Stomach (tissue), 9 donors: ENCODE measurements around the gene GCN1. TPM values are rescaled to one million over a fixed set of nuclear protein-coding genes. Genes with fewer than 3 reads are reported as not detected.

ENCODE experiments used
- DNase-seq, 2 donors: peaks; one replicate each; pipeline versions ENCODE4 v3.0.0 to v3.0.0-alpha.2; 2013 to 2019
- H3K27ac ChIP-seq, 5 donors: fragments of 200-600 bp in 4 of 5; sonication (generic) in 4 of 5; one replicate each; pipeline ENCODE4 v1.5.1; 2013 to 2019; ENCODE audit warnings: mild to moderate bottlenecking in 1 of 5, moderate library complexity in 1 of 5
- H3K27me3 ChIP-seq, 3 donors: fragments of 200-600 bp; sonication (generic); one replicate each; pipeline ENCODE4 v1.5.1; 2017 to 2019; ENCODE audit warnings: mixed run types in 1 of 3
- H3K36me3 ChIP-seq, 4 donors: fragments of 200-600 bp; sonication (generic); 1 replicate in 3 of 4; 2 replicates in 1 of 4; pipeline ENCODE4 v1.5.1; 2016 to 2019
- H3K4me1 ChIP-seq, 4 donors: fragments of 200-600 bp; sonication (generic); one replicate each; pipeline ENCODE4 v1.5.1; 2016 to 2019
- H3K4me3 ChIP-seq, 4 donors: fragments of 200-600 bp; sonication (generic) in 3 of 4; one replicate each; pipeline ENCODE4 v1.5.1; 2016 to 2019; ENCODE audit warnings: mild to moderate bottlenecking in 1 of 4
- H3K9me3 ChIP-seq, 4 donors: fragments of 200-600 bp; sonication (generic); one replicate each; pipeline ENCODE4 v1.5.1; 2016 to 2019
- EP300 ChIP-seq: sonication (generic); formaldehyde crosslinking; IDR thresholded peaks from one replicate; pipeline ENCODE4 v1.6.1; 2017; ENCODE audit warnings: antibody characterized with exemption
- POLR2A ChIP-seq, 4 donors: fragments of 450-650 bp; IDR thresholded peaks; one replicate each; pipeline ENCODE4 v1.6.1; 2016; ENCODE audit warnings: antibody characterized with exemption in 4 of 4, control low read depth in 2 of 4, mild to moderate bottlenecking in 1 of 4, moderate library complexity in 1 of 4
- POLR2AphosphoS5 ChIP-seq, 3 donors: sonication (generic); formaldehyde crosslinking; IDR thresholded peaks; one replicate each; pipeline ENCODE4 v1.6.1; 2016; ENCODE audit warnings: antibody characterized with exemption in 3 of 3
- WGBS, 5 donors: extraction: QIAGEN DNeasy Blood & Tissue Kit in 3 of 5; methylation state at CpG; one replicate each; pipeline versions ENCODE4 v1.1.5 to v1.1.7; 2013 to 2018; 5-methylcytosine and 5-hydroxymethylcytosine counted together
- intact Hi-C: fragments of 100-400 bp; cut with DNase I; formaldehyde crosslinking; loops from one replicate; pipeline ENCODE4 v1.15.1; 2023; ENCODE audit warnings: low total_unique reads
- polyA plus RNA-seq, 3 donors: library from polyadenylated mRNA; stranded (reverse); fragments of 200-250 nt; gene quantifications; one replicate each; pipeline ENCODE4 v1.2.3, GENCODE V29; 2013
- total RNA-seq, 5 donors: library from RNA; depleted of rRNA; stranded (reverse); fragments of >200 nt; gene quantifications; one replicate each; pipeline versions ENCODE4 v1.1.0 to v1.2.3, GENCODE V29; 2014 to 2016
- TF ChIP-seq, protein P1 (sequence below), 7 experiments: fragments of 450-650 bp in 4 of 7; fragments of 200-600 bp in 3 of 7; sonication (generic) in 3 of 7; IDR thresholded peaks; one replicate each; pipeline ENCODE4 v1.5.1; 2016 to 2019; ENCODE audit warnings: antibody characterized with exemption in 7 of 7, control low read depth in 2 of 7, mild to moderate bottlenecking in 1 of 7
- donor health status: healthy with polysubstance abuse.
- donor health status: Bipolar disorder and iron deficiency.
- donor health status: healthy.

The GCN1 gene
- total and polyA plus RNA-seq, 8 donors = 8.7 to 226 (median 98.1) TPM

DNA sequence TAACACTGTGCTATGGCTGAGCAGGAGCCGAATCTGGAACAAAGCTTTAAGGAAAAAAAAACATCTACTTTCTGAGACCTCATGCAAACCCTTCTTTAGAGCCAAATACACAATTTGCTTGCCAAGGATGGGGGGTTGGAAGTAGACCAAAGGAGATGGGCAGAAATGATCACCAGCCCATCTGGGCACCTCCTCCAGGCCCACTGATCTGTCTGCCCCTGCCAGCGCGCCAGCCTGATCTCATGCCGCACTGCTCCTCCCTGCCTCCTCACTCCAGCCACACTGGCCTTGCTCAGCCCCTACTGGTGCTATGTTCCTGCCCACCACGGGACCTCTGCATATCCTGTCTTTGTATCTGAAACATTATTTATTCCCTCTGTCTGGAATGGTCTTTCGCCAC, 53.2 kb downstream of the GCN1 start:
- no peak for DNase-seq
- Histone ChIP-seq H3K27me3 (no peaks in the 10 kb centered on the region), H3K27ac (no peak overlapping the region), H3K36me3 (peaks cover 99 to 100% (median 100%) of the 10 kb centered on the region in 4 donors), H3K9me3 (no peaks in the 10 kb centered on the region), H3K4me3 (no peak overlapping the region), H3K4me1 (peaks cover 0 to 4% (median 0%) of the 10 kb centered on the region in 4 donors)
- WGBS, 5 donors = 90 to 97% (median 93%) methylated on average over 6 of the region's 6 CpGs
- intact Hi-C loops = no loop called here
- no peak for TF ChIP-seq POLR2A (IDR thresholded peaks at IDR 0.05)
- TF ChIP-seq POLR2AphosphoS5 (IDR thresholded peaks at IDR 0.05) = no peak
- no peak for TF ChIP-seq EP300
- TF ChIP-seq, protein P1, sequence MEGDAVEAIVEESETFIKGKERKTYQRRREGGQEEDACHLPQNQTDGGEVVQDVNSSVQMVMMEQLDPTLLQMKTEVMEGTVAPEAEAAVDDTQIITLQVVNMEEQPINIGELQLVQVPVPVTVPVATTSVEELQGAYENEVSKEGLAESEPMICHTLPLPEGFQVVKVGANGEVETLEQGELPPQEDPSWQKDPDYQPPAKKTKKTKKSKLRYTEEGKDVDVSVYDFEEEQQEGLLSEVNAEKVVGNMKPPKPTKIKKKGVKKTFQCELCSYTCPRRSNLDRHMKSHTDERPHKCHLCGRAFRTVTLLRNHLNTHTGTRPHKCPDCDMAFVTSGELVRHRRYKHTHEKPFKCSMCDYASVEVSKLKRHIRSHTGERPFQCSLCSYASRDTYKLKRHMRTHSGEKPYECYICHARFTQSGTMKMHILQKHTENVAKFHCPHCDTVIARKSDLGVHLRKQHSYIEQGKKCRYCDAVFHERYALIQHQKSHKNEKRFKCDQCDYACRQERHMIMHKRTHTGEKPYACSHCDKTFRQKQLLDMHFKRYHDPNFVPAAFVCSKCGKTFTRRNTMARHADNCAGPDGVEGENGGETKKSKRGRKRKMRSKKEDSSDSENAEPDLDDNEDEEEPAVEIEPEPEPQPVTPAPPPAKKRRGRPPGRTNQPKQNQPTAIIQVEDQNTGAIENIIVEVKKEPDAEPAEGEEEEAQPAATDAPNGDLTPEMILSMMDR (IDR thresholded peaks at IDR 0.05) = no peak

DNA sequence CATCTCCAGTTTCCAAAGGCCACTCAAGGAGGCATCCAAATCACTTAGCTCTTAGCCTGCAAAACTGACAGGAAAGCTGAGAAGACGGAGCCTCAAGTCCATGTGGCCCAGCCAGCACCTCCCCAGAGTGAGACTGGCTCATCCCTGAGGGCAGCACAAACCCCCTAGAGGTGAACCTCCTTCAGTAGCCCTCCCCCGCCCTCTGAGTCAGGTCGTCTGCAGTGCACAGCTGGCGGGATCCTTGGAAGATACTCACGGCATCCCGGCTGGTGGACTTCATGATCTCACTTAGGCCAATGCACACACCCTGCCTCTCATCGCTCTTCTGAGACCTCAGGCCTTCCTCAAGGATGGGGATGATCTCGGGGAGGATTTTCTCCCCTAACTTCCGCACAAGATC, 53.9 kb downstream of the GCN1 start:
- intact Hi-C loops = no loop called here
- peaks cover 100% of the 10 kb centered on the region in 4 donors for H3K36me3 ChIP-seq
- WGBS, 5 donors = 90 to 95% (median 92%) methylated on average over 5 to 9 of the region's 9 CpGs
- no peaks in the 10 kb centered on the region for H3K27me3 ChIP-seq
- peaks cover 0 to 4% (median 0%) of the 10 kb centered on the region in 4 donors for H3K4me1 ChIP-seq
- no peak for TF ChIP-seq POLR2AphosphoS5 (IDR thresholded peaks at IDR 0.05)
- TF ChIP-seq POLR2A (IDR thresholded peaks at IDR 0.05) = no peak
- H3K4me3 ChIP-seq = no peak overlapping the region
- no peak for DNase-seq
- no peak overlapping the region for H3K27ac ChIP-seq
- no peaks in the 10 kb centered on the region for H3K9me3 ChIP-seq

DNA sequence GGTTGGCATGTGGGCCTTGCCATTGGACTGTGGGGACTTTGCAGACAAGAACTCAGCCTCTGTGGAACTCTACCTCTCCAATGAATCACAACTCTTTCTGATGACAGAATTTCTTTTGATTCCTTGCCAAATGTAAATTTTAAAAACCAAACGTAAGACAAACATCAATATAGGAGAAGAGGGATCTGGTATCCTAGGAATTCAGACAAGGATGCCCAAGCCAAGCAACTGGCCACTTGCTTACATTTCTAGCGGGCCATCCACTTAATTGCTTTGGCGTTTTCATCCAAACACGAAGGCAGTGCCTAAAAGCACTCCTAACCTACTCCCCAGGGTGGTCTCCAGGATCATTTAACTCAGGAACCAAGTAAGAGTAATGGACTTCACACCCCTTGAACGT, 54.6 kb downstream of the GCN1 start:
- Histone ChIP-seq H3K27me3 (no peaks in the 10 kb centered on the region), H3K27ac (no peak overlapping the region), H3K9me3 (no peaks in the 10 kb centered on the region), H3K4me3 (no peak overlapping the region), H3K36me3 (peaks cover 100% of the 10 kb centered on the region in 4 donors), H3K4me1 (peaks cover 0 to 4% (median 0%) of the 10 kb centered on the region in 4 donors)
- DNase-seq = no peak
- intact Hi-C loops = no loop called here
- TF ChIP-seq EP300 (no peak), POLR2A (IDR thresholded peaks at IDR 0.05) (no peak), POLR2AphosphoS5 (IDR thresholded peaks at IDR 0.05) (no peak)
- TF ChIP-seq, protein P1 (IDR thresholded peaks at IDR 0.05) = no peak
- 71 to 86% (median 81%) methylated on average over 5 of the region's 5 CpGs for WGBS, 5 donors

DNA sequence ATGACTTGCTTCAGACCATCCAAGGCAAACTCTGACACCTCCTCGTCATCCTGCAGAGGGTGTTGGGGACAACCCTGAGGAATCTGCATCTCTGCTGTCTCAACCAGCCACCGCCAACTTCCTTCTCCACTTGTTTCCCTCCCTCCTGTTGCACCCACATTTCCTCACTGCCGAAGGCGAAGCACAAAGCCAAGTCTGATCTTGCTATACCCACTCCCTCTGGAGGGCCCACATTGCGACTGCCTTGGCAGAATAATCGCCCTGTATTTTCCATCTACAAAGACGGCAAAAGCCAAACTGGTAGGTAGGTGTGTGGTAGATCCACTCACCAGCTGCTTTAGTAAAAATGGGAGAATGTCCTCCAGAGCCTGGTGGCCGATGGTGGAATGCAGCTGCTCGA, 56.1 kb downstream of the GCN1 start:
- DNase-seq = no peak
- Histone ChIP-seq H3K4me1 (peaks cover 0 to 10% (median under 1%) of the 10 kb centered on the region in 4 donors), H3K36me3 (peaks cover 100% of the 10 kb centered on the region in 4 donors), H3K4me3 (no peak overlapping the region), H3K27ac (no peak overlapping the region), H3K9me3 (no peaks in the 10 kb centered on the region), H3K27me3 (no peaks in the 10 kb centered on the region)
- intact Hi-C loops = no loop called here
- TF ChIP-seq POLR2AphosphoS5 (IDR thresholded peaks at IDR 0.05) = no peak
- no peak for TF ChIP-seq POLR2A (IDR thresholded peaks at IDR 0.05)
- WGBS, 5 donors = 88 to 97% (median 95%) methylated on average over 9 of the region's 9 CpGs

DNA sequence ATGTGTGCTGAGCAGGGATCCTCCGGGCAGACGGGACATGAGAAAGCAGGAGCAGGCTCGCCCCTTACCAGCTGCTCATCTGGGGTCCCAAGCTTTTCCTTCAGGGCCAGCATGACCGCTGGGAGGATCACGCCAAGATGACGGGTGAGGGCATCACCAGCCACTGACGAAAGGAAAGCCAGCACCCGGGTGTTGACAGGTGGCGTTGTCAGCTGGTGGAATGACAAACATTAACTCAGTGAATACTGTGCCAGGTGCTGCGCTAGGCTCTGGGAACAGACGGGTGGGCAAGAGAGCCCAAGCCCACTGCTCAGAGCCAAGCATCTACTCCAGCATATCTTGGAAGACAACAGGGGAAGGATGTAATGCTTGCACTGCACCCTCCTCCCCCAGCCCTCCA, 56.7 kb downstream of the GCN1 start:
- peaks cover 0 to 15% (median 4%) of the 10 kb centered on the region in 4 donors for H3K4me1 ChIP-seq
- intact Hi-C loops = no loop called here
- DNase-seq = no peak
- peaks cover 100% of the 10 kb centered on the region in 4 donors for H3K36me3 ChIP-seq
- H3K9me3 ChIP-seq = no peaks in the 10 kb centered on the region
- no peak overlapping the region for H3K4me3 ChIP-seq
- H3K27ac ChIP-seq = no peak overlapping the region
- WGBS, 5 donors = 82 to 100% (median 87%) methylated on average over 3 to 11 of the region's 11 CpGs
- TF ChIP-seq, protein P1 (IDR thresholded peaks at IDR 0.05) = no peak
- TF ChIP-seq EP300 (no peak), POLR2A (IDR thresholded peaks at IDR 0.05) (no peak), POLR2AphosphoS5 (IDR thresholded peaks at IDR 0.05) (no peak)
- H3K27me3 ChIP-seq = no peaks in the 10 kb centered on the region
